Pancreas (tissue), 10 donors: ENCODE results near the gene RUNDC1. TPM values are rescaled to one million over a fixed set of nuclear protein-coding genes. Genes with fewer than 3 reads are reported as not detected.
A peak's percentile ranks its signal among the peaks of the same experiment; 100 is the strongest.

Source experiments
- ATAC-seq, 4 donors: fragments of 200-7000 bp; cut with Tn5 transposase; one replicate each; pipeline versions ENCODE4 v1.8.0 to v1.9.1; 2020; ENCODE audit warnings: mild to moderate bottlenecking in 4 of 4, moderate library complexity in 4 of 4
- DNase-seq, 6 donors: peaks; one replicate each; pipeline ENCODE4 v3.0.0-alpha.2; 2020
- FAIRE-seq: peaks from 2 replicates; lab custom pipeline; 2012; peaks lifted over from hg19 to GRCh38; lab: Jason Lieb, UNC
- H3K27ac ChIP-seq, 4 donors: fragments of 200-600 bp; sonication (generic); 1 replicate in 3 of 4; 2 replicates in 1 of 4; pipeline versions ENCODE4 v1.5.0 to v1.8.0; 2020
- H3K27me3 ChIP-seq, 4 donors: fragments of 200-600 bp; one replicate each; pipeline ENCODE4 v1.8.0; 2021
- H3K36me3 ChIP-seq, 3 donors: fragments of 200-600 bp; sonication (generic) in 1 of 3; one replicate each; pipeline versions ENCODE4 v1.5.0 to v1.8.0; 2020 to 2021
- H3K4me1 ChIP-seq, 3 donors: fragments of 200-600 bp; one replicate each; pipeline ENCODE4 v1.8.0; 2021
- H3K4me3 ChIP-seq, 4 donors: fragments of 200-600 bp; sonication (generic) in 2 of 4; one replicate each; pipeline versions ENCODE4 v1.5.0 to v1.8.0; 2020 to 2021
- H3K9me3 ChIP-seq, 4 donors: fragments of 200-600 bp; one replicate each; pipeline ENCODE4 v1.8.0; 2021
- CTCF ChIP-seq, 4 donors: fragments of 200-600 bp; sonication (generic) in 3 of 4; IDR thresholded peaks; one replicate each; pipeline versions ENCODE4 v1.5.0 to v1.8.0; 2021; ENCODE audit warnings: antibody characterized with exemption in 4 of 4
- WGBS, 2 donors: extraction: QIAGEN DNeasy Blood & Tissue Kit; methylation state at CpG; one replicate each; pipeline ENCODE4 v1.1.7; 2013; 5-methylcytosine and 5-hydroxymethylcytosine counted together
- intact Hi-C, 3 donors: fragments of 100-400 bp; cut with DNase I; formaldehyde crosslinking; loops; one replicate each; pipeline versions ENCODE4 v1.11.1 to v1.14.2; 2022
- polyA plus RNA-seq, 2 donors: library from polyadenylated mRNA; stranded (reverse); fragments of 200-250 nt; gene quantifications; one replicate each; pipeline ENCODE4 v1.2.3, GENCODE V29; 2013
- total RNA-seq, 6 donors: library from RNA; stranded (reverse); fragmentation: NEBNext Ultra II Directional in 4 of 6; extraction: Animal tissue kit (Norgen Biotek cat#: 25700) in 4 of 6; gene quantifications; one replicate each; pipeline versions ENCODE4 v1.2.1 to v1.2.4, GENCODE V29; 2021 to 2023
- donor health status: healthy with polysubstance abuse.
- donor health status: DM: no; HTN: no; CAD: no; lungs with moderate emphysema.
- donor health status: DM: no; HTN: no; CAD: no.
- donor health status: control.
- donor health status: control.
- donor health status: Bipolar disorder and iron deficiency.
- donor health status: DM: yes; HTN: yes; CAD: no.
- donor health status: DM: no; HTN: no; CAD: no.
- donor health status: DM: no; HTN: no; CAD: no.
- donor health status: DM: yes; HTN: yes; CAD: no.

The RUNDC1 gene
- total and polyA plus RNA-seq, 8 donors: 6.3 to 12.1 (median 8.7) TPM

- TF ChIP-seq CTCF (IDR thresholded peaks at IDR 0.05): no peak
- intact Hi-C loops: no loop called here
- Histone ChIP-seq H3K9me3 (no peaks in the 10 kb centered on the region), H3K4me3 (no peak overlapping the region), H3K27me3 (no peaks in the 10 kb centered on the region), H3K27ac (no peak overlapping the region), H3K4me1 (peaks cover 0 to 9% (median 5%) of the 10 kb centered on the region in 3 donors), H3K36me3 (no peaks in the 10 kb centered on the region)
- FAIRE-seq (no peak), ATAC-seq (peak in 2 of 4 donors; percentile 18 to 20), DNase-seq (peak in 1 of 6 donors; percentile 21)
- WGBS, 2 donors: 71% methylated on average over 19 of the region's 19 CpGs
Observed at GRCh38 chr17:43018008-43018853, 37.9 kb downstream of the RUNDC1 start.

- H3K27ac ChIP-seq: no peak overlapping the region
- DNase-seq (no peak), FAIRE-seq (no peak), ATAC-seq (no peak)
- TF ChIP-seq CTCF (IDR thresholded peaks at IDR 0.05): no peak
- no peak overlapping the region for H3K4me3 ChIP-seq
- no peaks in the 10 kb centered on the region for H3K36me3 ChIP-seq
- intact Hi-C loops: no loop called here
- H3K4me1 ChIP-seq: peaks cover 0 to 9% (median 5%) of the 10 kb centered on the region in 3 donors
- 49 to 52% methylated on average over 4 of the region's 4 CpGs for WGBS, 2 donors
- H3K9me3 ChIP-seq: no peaks in the 10 kb centered on the region
- no peaks in the 10 kb centered on the region for H3K27me3 ChIP-seq
Observed at GRCh38 chr17:43018932-43019331, 38.6 kb downstream of the RUNDC1 start.

GRCh38 chr17:43019418-43019817, 39.1 kb downstream of the RUNDC1 start:
- no peaks in the 10 kb centered on the region for H3K9me3 ChIP-seq
- peaks cover 3 to 12% (median 5%) of the 10 kb centered on the region in 3 donors for H3K4me1 ChIP-seq
- WGBS, 2 donors: 63% methylated on average over 7 of the region's 7 CpGs
- no peaks in the 10 kb centered on the region for H3K27me3 ChIP-seq
- no peaks in the 10 kb centered on the region for H3K36me3 ChIP-seq
- H3K4me3 ChIP-seq: peak overlapping the region in 1 of 4 donors; percentile 7
- FAIRE-seq (no peak), DNase-seq (no peak), ATAC-seq (no peak)
- no peak for TF ChIP-seq CTCF (IDR thresholded peaks at IDR 0.05)
- intact Hi-C loops: no loop called here
- H3K27ac ChIP-seq: peak overlapping the region in 1 of 4 donors; percentile 12

- no peak for TF ChIP-seq CTCF (IDR thresholded peaks at IDR 0.05)
- Histone ChIP-seq H3K9me3 (no peaks in the 10 kb centered on the region), H3K4me1 (peaks cover 5 to 12% (median 7%) of the 10 kb centered on the region in 3 donors), H3K4me3 (peak overlapping the region in 1 of 4 donors; percentile 7), H3K27ac (peak overlapping the region in 1 of 4 donors; percentile 12), H3K27me3 (no peaks in the 10 kb centered on the region), H3K36me3 (no peaks in the 10 kb centered on the region)
- 71 to 78% methylated on average over 6 of the region's 6 CpGs for WGBS, 2 donors
- no peak for FAIRE-seq
- ATAC-seq: no peak
- DNase-seq: no peak
- intact Hi-C loops: no loop called here
Observed at GRCh38 chr17:43020030-43020621, 39.8 kb downstream of the RUNDC1 start.
